AG08395 (cell line): ENCODE measurements around the gene YBX3.
A peak's percentile ranks its signal among the peaks of the same experiment; 100 is the strongest.
"Not testable (repeated sequence)": the region's sequence is repeated elsewhere in the genome, so short reads cannot be mapped to it uniquely, and the experiment has no call there.

Experiments
- DNase-seq: peaks from one replicate; pipeline ENCODE4 v3.0.0; 2012; ENCODE audit warnings: mixed read lengths, low spot score

The YBX3 gene

DNA sequence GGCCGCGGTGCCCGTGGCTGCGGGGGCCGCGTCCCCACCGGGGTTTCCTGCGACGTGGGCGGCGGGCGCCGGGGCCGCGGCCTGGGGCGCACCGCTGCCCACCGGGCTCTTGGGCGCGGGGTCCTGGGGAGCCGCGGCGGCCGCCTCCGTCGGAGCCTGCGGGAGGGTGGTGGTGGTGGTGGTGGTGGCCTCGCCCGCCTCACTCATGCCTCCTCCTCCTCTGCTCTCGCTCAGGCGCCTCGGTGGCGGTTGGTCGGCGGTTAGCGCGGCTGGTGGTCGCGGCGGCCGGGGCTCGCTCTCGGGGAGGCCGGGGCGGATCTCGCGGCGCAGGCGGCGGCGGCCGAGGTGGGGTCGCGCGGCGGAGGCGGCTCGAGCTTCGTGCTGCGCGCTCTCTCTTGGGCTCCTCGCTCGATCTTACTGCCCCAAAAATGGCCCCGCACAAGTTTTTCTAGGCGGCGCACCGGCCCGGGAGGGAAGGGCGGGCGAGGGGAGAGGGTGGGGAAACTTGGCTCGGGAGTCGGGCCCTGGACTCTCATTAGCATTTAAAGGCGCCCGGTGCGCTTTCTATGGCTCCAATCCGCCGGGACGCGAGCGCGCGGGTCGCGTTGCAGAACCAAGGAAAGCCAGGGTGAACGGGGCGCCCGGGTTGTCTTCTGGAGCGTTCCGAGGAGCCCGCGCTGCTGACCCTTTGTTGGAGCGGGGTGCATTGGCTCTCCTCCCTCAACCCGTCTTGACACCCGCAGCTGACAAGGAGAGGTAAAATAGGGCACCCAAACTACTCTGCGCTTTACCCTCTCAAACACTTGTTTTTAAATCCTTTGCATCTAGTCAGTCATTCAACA, at the start of gene YBX3:
YBX3 (minus strand) TSS at position 419 of the 842 bp plus-strand sequence; CDS start at position 207, 212 bp downstream.
- peak; percentile 87 for DNase-seq

DNA sequence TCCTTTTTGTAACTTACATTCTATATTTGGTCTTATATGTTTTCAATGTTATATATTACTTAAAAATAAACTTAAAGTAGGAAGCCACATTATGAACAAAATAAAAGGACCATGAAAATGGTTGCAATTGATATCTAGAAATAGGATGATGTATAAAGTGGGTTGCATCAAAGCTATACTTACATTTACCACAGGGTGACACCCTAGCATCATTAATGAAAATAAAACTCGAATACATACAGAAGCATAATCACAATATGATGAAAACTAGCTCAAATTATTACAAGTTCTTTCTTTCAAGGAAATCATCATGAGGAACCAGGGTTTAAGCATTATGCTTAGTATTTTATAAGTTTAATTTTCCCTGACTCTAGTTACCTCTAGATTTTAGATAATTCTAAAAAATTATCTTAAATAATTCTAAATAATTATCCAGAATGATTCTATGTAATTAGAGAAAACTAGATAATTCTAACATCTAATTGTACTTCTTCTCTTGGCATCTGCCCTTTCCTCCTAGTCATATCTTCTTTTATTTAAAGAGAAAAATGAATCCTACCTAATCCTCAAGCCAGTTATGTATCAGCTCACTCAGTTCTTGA, 48.1 kb upstream of the YBX3 start:
- peak; percentile 48 for DNase-seq

DNA sequence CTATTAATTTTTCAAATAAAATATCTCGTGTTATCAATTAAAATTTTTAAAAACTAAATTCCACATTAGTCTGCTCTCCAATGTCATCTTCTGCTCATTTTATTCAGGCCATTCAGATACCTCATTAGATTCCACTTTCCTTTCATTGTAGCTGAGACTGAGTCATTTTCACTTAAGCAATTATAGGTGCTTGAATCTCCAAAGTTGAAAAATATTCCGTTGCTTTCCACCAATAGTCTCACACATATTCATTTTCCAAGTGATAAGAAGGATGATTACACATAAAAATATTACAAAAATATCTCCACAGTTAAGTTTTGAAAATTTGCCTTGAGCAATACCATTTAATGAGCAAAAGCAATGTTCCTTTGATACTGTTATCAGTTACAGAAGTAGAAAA, 36.5 kb upstream of the YBX3 start:
- DNase-seq = no peak

DNA sequence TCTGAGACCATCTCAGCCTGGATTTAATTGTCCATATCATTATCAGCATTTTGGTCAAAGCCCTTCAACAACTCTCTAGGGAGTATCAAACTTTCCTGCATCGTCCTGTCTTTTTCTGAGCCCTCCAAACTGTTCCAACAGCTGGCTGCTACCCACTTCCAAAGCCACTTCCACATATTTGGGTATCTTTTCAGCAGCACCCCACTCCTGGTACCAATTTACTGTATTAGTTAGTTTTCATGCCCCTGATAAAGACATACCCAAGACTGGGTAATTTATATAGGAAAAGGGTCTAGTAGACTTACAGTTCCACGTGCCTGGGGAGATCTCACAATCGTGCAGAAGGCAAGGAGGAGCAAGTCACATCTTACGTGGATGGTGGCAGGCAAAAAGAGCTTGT, 33.1 kb upstream of the YBX3 start:
- DNase-seq = no peak

DNA sequence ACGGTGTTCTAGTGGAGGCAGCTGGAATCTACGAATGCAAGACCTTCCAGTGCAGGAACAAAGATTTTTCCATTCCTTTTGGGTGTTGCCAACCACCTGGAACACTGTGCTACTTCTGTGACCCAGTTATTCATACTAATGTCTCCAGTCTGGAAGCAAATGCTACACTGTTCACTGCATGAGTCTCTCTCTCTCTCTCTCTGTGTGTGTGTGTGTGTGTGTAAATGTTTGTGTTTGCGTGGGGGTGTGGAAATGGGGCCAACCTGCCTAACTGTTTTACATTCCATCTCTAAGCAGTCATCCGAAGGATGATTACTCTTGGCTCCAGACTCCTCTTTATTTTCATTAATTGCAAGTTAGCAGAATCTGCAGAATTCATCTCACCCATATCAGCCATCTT, 29.9 kb upstream of the YBX3 start:
- DNase-seq = peak; percentile 17

DNA sequence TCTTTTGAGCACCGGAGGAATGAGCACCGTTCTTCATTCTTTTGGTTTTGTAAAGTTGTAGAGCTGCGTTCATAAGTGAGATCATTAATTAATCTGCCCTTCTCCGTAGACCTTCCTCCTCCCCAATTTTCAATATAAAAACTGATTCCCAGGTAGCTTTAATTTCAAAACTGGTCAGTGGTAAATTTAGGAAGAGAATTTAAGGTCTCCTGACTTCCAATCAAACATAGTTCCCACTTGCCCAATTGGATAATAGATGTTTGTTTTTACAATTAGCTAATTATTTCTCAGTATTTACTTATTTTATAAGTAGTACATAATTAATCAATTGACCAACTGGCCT, 27.2 kb upstream of the YBX3 start:
- no peak for DNase-seq

DNA sequence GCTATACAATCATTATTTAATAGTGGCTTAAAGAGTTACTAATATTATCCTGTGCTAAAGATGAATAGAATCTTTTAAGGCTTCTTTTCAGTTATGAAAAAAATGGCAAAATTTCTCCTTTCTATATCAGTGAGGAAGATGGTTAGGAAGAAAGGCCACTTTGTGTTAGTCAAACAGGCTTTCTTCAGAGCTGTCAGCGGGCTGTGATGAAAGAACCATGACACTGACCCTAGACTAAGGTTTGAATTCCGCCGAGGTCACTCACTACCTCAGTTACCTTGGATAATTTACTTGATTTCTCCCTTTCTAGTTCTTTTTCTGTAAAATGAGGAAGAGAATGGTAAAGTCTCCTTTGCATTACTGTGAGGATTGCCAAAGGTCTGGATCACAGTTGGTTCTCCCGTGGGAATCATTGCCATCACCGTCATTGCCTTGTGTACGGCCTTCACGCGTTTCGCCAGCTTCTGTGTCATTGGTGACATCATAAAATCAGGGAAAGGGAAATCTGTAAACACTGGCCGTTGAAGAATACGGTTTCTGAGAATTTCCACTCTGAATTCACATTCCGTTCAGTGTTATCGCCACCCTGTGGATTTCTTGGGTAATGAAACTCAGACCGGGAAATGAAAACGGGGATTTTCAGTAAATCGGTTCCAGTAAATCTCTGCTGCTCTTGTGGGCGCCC, 26.7 kb upstream of the YBX3 start:
- DNase-seq = peak; percentile 88

DNA sequence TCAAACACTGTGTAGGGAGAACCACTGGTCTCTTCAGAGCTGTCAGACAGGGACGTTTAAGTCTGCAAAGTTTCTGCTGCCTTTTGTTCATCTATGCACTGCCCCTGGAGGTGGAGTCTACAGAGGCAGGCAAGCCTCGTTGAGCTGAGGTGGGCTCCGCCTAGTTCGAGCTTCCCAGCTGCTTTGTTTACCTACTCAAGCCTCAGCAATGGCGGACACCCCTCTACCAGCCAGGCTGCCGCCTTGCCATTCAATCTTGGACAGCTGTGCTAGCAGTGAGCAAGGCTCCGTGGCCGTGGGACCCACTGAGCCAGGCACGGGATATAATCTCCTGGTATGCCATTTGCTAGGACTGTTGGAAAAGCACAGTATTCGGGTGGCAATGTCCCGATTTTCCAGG, 24.6 kb upstream of the YBX3 start:
- DNase-seq = no peak

DNA sequence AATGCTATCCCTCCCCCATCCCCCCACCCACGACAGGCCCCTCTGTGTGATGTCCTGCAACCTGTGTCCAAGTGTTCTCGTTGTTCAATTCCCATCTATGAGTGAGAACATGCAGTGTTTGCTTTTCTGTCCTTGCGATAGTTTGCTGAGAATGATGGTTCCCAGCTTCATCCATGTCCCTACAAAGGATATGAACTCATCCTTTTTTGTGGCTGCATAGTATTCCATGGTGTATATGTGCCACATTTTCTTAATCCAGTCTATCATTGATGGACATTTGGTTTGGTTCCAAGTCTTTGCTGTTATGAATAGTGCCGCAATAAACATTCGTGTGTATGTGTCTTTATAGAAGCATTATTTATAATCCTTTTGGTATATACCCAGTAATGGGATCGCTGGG, 20.3 kb upstream of the YBX3 start:
- DNase-seq = not testable (repeated sequence)

DNA sequence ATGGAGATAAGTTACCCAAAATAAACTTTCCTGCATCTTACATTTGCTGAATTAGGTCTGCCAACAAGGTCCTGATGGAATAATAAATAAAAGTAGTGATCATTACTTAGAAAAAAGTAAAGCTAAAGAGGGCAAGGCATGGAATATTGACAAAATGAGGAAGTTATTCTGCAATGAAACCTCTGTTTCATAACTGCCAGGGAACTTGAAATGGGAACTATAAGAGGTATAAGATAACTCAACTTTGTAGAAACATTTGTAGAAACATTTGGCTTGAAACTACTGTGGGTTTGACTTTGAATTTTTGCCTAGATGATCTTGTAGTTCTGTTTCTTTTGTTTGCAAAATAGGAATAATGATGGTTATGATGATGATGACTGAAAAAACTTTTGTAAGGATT, 18.7 kb upstream of the YBX3 start:
- DNase-seq = no peak

DNA sequence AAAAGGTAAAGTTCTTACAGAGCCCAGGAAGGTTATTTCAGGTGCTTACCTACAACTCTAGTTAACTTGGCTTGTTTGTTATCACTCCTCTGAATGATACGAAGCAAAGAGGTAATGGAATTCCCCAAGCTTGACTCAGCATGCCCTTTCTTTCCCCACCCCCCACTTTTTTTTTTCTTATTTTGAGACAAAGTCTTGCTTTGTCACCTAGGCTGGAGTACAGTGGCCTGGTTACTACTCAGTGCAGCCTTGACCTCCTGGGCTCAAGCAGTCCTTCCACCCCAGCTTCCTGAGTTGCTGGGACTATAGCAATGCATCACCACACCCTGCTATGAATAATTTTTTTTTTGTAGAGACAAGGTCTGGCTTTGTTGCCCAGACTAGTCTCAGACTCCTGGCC, 17.1 kb upstream of the YBX3 start:
- no peak for DNase-seq

DNA sequence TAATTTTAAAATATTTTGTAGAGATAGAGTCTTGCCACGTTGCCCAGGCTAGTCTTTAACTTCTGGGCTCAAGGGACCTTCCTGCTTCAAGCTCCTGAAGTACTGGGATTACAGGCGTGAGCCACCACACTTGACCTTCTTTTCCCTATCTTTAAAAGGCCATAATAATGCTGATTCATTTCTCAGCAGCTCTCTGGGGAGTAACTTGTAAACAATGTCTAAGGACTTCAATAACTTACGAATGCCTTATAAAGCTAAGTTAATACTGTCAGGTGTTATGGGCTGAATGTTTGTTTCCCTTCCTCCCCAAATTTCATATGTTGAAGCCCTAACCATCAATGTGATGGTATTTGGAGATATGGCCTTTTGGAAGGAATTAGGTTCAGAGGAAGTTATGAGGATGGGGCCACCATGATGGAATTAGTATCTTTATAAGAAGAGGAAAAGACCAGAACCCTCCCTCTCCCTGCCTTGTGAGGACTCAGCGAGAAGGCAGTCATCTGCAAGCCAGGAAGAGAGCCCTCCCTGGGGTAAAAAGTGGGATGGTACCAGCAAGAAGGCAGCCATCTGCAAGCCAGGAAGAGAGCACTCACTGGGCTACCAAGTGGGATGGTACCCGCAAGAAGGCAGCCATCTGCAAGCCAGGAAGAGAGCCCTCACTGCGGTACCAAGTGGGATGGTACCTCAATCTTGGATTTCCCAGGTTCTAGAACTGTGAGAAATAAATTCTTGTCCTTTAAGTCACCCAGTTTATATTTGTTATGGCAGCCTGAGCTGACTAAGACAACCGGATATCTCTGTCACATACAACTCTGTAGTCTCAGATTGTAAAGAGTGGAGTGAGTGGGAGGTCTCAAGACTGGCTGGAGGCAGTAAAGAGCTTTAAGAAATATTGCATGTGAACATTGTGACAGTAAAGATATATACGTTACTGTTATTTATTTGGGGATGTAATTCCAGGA, 16.3 kb upstream of the YBX3 start:
- no peak for DNase-seq

DNA sequence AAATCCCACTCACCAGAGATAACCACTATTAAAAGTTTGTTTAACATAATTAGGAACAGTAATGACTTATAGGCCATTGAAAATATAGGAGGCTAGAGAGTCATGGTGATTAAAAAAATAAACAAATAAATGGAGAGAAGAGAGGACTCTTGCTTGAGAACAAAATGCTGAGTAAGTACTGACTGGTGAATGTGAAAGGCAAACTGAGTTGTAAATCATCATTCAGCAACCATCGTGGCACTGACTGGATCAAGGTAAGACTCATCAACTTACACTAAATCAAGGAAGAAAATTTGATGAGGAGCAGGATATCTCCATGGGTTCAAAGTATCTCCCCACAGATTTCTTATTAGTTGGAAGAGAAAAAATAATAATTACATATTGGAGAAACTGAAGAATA, 14.1 kb upstream of the YBX3 start:
- no peak for DNase-seq

DNA sequence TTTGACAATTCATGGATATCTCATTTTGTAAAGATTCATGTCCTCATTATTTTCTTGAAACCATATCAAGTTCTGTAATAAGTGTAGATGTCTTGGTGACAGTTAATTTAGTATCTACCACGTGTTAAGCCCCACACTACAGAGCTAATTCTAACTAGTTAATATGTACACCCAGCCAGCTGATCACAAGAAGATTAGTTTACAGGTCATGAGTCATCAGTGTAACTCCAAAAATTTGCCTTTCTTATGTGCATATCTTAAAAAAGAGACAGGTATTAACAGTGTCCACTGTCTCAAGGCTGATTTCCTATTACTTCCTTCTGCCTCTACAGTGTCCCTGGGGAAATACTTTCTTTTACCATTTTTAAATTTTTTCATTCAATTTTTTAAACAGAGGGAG, 13.3 kb upstream of the YBX3 start:
- no peak for DNase-seq

DNA sequence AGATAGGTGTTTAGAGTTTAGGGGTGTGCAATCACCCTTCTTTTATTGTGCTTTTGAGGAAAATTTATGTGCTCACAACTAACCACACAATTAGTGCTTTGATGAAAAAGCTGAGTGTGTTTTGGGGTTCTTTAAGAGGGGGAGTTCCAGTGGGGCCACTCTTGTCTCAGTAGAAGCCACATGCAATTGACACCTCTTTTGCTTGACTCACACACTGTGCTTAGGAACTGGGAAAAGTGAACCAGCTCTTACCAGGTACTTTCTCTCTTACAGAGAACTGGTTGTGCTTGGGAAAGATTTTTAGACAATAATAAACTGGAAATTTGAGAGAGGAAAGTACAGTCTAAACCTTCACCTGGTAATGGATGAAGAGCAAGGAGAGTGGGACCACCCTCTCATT, 12.3 kb upstream of the YBX3 start:
- no peak for DNase-seq

DNA sequence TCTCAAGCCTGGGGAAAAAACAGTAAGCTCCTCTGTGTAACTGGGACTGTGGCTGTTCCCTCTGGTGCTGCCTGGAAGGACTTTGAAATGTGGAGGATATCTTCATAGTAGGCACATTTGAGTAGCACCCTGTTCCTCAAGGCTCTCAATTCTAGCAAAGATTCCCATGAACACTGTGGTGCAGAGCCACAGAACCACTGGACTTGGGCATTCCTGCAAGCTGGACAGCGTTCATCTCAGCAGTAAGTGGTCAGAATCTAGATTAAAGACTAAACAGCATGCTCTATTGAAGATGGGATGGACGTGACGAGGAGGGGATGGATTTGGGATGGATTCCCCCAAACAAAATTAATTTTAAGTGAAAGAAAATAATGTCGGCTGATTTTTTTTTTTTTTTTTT, 9.4 kb upstream of the YBX3 start:
- DNase-seq = no peak

DNA sequence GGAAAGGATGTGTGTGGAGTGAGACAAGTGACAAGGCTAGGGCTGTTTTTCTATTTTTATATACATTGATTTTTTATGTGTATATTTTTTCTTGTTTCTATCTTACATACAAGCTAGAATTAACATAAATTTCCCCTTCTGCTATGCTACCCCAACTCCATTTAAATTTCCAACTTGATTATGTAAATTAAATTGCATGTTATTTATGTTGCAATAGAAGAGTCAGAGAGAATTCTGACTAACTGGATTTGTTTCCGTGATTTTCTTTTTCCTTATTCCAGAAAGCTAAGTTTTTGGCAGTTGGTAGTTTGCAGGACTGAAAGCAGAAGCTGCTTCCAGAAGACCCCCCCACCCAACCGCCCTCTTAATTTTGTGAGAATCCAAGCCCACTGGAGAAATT, 8.9 kb upstream of the YBX3 start:
- DNase-seq = no peak

DNA sequence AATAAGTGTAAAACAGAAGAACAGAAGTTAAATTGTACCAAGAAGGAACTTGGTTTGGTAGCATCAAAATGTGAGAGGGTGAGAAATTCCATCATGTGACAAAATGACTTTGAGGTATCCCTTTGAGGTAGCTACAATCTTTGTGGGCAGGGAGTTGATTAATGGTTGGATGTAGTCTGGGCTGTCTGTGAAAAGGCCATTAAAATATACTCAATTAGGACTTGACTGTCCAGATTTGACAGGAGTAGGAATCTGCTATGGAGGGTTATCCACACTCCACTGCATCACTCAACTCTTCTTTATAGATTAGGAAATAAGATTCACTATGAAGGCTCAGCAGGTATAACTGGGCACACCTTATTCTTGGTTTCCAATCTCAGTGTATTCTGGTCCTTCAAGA, 7.4 kb upstream of the YBX3 start:
- no peak for DNase-seq

DNA sequence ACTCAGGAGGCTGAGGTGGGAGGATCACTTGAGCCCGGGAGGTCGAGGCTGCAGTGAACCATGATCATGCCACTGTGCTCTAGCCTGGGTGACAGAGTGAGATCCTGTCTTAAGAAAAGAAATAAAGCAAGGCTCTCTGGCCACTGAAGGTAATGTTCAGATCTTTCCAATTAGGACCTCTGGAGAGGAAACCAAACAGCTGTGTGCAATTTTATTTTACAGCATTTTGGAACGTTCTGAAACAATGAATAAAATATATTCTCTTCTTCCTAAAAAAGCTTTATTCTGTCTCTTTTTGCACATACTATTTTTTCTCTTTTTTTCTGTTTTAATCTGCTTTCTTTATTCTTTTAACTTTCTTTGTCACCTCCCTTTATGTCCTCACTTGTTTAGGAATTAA, 5.0 kb upstream of the YBX3 start:
- DNase-seq = no peak

DNA sequence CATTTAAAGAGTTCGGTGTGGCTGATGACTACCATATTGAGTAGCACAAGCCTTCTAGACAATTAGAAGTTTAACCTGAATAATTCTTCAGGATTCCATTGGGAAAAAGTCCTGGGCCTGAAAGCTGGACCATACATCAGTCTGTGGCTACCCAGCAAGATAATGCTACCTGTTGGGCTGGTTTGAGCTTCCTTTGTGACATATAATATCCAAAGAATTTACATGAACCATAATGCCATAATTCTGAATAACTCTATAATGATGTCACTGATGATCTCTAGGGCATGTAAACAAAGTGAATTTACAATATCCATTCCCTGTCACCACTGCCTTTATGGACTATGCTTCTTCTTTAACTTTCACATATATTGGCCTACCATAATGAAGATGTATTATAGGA, 3.8 kb upstream of the YBX3 start:
- DNase-seq = no peak

DNA sequence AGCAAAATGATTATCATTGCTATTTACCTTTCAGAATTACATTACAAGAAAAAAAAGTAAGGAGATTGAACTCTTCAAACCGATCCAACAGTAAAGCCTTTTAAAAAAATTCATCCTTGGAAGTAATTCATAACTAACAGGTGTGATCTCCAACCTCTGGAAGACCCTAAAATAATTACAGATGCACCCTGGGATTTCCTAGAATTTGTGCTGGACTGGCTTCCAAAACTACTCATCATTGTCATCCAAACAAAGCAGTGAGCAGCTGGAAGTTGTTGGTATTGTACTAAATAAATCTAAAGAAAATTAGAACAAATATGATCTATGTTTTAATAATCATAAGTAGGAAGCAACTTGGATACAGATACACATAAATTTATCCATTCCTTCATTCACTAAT, 1.9 kb upstream of the YBX3 start:
- DNase-seq = no peak

DNA sequence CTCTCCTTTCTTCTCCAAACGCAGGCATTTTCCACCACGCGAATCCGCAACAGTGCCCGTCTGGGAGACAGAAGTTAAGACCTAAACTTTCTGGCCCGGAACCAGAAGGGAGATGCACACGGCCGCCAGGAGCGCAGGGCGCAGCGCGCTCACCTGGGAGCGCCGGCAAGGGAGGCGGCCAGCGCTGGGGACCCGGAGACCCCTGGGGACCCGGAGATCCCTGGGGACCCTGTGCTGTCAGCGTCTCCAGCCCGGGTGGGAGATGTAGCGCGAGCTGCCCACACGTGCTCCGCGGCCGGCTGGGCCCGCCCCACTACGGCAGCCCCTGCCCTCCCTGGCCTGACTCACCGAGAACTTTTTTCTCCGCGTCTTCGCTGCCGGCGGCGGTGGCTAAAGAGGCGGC, 620 bp downstream of the YBX3 start:
- DNase-seq = peak; percentile 55
